SW 1271 (cell line): ENCODE data around the gene USP10.

Experiments
- DNase-seq, 2 experiments: peaks; one replicate each; lab custom pipeline; 2025; lab: John Stamatoyannopoulos, UW

USP10 gene

DNA sequence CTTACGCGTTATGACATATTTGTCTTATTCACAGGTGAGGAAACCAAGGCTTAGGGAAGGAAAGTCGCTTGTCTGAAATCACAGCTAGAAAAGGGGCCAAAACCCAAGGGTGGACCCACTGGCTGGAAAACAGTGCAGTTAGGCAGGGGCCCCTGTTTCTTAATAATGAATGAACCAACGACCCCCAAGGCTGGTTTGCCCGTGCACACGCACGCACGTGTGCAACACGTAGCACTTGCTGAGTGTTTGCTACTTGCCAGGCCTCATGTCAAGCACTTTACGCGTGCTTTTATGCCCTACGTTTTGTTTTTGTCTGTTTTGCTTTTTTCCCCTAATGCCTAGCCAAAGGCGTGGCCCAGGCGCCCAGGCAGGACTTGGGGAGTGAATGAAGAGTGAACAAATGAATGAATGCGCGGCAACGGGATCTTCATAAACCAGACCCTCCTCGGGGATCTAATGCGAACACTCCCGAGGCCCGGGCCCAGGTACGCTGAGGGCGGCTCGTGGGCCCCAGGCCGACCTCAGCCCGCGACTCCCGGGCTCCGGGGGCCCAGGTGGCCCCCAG lies 571 bp upstream of the USP10 start:
- DNase-seq = no peak

DNA sequence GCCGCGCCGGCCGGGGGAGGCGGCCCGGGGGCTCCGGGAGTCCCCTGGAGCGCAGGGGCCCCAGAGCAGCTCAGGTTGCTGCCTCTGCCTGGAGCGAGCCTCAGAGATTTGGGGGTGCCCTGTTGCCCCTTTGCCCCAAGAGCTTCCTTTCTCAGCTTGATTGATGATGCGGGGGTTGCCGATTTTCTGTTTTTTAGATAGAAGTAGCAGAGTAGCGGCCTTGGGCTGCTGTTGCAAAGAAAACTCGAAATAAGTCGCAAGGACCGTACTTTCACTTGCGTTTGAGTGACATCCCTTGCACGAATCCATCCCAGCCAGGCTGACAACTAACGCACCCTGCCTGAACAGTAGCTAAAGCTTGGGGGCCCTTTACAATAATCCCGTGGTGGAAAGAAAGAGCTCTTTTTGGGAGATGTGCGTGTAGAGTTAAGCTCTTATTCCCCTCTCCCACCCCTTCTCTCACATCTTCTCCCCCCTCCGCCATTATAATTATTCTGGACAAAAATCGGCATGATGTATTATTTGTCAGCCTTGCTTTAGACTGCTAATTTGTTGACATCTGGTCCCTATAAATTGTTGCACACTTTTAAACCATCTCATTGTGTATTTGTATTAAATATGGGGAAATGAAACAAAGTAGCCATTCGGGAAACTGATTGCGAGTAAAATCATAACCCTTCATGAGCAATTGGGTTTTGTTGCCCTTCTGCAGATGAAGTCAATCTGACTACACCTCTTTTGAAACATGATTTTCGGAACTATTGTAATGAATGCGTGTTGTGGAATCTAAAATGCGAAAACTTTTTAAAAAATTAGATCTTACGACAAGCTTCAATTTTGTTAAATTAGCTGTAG lies 873 bp downstream of the USP10 start:
- peak in 1 of 2 experiments; percentile 17 for DNase-seq

DNA sequence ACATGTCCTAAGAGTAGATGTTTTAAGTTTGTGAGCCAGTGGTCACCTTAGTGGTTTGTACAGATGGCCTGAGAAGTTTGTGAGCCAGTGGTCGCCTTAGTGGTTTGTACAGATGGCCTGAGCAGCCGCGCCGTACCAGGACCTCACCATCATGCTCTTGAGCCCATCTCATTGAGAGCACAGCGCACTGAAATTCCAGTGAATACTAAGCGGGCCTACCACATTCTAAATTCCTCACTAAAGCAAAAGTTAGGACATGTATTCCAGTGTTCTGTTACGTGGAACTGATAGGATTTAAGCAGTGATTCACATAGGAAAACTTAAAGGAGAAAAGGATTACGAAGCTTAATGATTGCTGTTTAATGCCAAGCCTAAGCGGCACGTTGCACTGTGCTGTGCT lies 3.9 kb downstream of the USP10 start:
- no peak for DNase-seq

DNA sequence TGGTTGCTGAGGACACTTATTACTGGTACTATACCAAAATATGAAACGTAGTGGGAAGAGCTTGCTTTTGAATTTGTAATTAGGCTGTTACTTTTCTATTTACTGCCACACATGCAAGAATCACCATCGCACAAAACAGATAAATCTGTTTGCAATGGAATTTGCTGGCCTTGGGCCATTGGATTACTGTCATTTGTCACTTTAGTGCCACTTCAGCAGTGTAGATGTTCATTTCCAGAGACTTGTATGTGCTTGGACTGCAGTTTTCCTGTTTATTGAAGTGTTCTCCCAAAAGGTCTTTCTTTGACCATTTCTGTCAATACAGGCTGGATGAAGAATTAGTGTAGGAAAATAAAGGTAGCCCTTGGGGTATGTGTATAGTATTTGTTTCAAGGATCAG lies 4.5 kb downstream of the USP10 start:
- no peak for DNase-seq

- DNase-seq = no peak
Measured at GRCh38 chr16:84706856-84707255, 7.1 kb downstream of the USP10 start.

- DNase-seq = no peak
Measured at GRCh38 chr16:84709609-84710008, 9.8 kb downstream of the USP10 start.

- DNase-seq = no peak
Measured at GRCh38 chr16:84710686-84711085, 10.9 kb downstream of the USP10 start.

GRCh38 chr16:84712138-84712671 lies 12.4 kb downstream of the USP10 start:
- no peak for DNase-seq

GRCh38 chr16:84712801-84713775 lies 13.3 kb downstream of the USP10 start:
- DNase-seq = no peak

DNA sequence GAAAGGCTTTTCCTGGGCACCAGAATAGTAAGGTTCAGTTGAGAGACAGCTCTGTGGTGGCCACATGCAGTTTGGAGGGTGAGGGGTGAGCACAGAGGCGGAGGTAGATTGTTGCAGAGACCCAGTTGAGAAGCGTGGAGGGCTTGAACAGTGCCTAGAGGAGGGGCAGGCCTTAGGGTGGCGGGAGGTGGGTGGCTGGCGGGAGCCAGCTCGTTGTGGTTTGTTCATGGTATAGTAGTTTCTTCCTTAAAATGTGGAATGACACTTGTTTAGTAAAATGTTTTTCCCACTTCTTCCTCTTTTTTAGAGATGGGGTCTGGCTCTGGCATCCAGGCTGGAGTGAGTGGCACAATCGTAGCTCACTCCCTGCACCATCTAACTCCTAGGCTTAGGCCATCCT lies 14.2 kb downstream of the USP10 start:
- no peak for DNase-seq

DNA sequence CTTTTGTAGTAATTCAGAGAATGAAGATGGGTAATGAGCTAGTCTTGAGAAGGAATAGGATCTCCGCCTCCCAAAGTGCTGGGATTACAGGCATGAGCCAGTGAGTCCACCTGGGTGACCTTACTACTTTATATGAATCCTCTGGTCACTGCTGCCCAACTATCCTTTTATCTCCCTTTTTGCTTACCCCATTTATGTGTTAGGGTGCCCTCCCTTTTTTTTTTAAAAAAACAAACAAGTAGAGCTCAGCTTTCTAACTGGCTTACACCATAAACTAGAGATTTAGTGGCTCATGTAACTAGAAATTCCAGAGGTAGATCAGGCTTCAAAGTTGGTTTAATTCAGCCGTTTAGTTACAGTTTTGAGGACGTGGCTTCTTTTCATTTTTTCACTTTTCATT lies 15.6 kb downstream of the USP10 start:
- no peak for DNase-seq

- DNase-seq = no peak
Measured at GRCh38 chr16:84715854-84716253, 16.1 kb downstream of the USP10 start.

DNA sequence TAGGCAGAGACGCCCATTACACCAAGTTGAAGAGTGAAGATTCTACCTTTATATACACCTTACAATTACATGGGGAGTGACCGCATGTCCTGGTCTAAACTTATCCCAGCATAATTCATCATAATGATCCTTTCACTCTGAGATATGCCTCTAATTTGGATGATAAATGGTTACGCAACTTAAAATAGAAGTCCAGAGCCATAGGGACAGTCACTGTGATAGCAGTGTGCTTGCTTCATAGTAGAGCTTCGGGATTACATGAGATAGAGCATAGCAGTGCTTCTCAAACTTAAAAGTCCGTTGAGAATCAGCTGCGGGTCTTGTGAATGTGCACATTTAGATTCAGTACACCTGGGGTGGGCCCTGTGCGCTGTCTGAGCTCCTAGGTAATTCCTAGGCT lies 16.9 kb downstream of the USP10 start:
- no peak for DNase-seq

GRCh38 chr16:84717484-84717883 lies 17.7 kb downstream of the USP10 start:
- DNase-seq = no peak

DNA sequence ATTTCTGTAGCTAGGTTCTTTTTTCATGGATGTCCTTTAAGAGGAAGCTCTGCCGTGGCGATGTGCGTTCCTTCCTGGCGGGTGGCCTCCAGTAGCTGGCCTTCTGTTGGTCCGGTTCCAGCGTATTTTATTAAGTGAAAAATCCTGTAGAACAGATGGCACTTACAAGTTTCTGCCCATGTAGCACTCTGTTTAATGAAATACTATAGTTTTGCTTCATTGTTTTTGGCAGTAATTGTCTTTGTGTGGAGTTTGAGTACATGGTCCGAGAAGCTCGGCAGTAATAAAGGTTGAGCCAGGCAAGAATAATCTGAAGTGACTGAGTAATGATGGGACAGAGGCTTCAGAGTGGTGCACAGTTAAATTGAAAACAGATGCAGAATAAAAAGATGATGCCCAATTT lies 20.4 kb downstream of the USP10 start:
- no peak for DNase-seq

DNA sequence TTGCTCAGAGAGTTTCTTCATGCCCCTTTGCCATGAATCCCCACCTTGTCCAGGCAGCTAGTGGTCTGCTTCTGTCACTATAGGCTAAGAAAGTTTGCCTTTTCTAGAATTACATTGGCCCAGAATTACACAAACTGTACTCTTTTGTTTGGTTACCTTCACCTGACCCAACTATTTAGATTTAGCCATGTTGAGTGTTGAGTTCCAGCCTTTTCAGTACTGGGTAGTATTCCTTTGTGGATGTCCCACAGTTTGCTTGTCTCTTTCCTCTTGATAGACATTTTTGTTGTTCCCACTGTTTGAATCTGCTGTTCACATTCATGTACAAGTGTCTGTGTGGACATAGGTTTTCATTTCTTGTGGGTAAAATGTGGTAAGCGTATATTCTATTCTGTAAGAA lies 22.3 kb downstream of the USP10 start:
- no peak for DNase-seq

GRCh38 chr16:84723906-84724305 lies 24.1 kb downstream of the USP10 start:
- no peak for DNase-seq

DNA sequence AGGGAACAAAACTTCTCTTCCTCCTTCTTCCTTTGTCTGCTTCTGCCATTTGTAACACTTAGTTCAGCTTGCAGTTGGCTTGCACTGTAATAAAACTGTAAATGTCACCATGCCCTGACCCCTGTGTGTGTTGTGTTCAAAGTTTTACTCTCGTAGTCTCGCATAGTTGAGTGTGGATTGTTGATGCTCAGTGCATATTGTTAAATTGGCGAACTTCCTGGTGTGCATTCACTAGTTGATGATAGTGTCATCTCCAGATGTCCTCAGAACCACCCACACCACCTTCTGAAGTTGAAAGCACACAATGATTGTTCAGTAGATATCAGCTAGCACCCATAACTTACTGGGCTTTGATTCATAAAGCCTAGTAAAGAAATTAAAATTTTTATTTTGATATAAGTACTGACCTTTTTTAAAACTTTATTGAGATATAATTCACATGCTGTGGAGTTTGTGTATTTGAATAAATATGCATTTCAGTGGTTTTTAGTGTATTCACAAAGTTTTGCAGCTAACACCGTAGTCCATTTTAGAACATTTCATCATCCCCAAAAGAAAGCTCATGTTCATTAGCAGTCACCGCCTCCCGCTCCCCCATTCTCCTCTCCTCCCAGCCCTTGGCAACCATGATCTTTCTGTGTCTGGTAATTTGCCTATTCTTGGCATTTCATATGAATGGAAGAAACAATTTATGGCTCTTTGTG lies 25.0 kb downstream of the USP10 start:
- no peak for DNase-seq

DNA sequence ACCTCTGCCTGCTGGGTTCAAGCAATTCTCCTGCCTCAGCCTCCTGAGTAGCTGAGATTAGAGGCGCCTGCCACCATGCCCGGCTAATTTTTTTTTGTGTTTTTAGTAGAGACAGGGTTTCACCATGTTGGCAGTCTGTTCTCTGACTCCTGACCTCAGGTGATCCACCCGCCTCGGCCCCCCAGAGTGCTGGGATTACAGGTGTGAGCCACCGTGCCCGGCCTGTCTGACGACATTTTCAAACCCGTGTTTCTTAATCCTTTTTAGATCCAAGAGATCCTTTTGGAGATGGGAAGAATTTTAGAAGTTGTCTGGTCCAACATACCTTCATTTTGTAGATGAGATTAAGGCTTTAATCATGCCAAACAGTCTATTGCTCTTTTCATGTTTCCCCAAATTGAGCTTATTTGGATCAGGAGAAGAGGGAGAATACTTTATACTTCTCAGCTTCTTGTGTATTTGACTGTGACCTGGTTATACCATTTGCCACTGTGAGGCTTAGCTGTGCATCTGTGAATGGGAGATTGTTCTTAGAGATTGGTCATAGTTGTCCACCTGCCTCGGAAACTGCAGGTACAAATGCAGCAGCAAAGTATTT lies 25.8 kb downstream of the USP10 start:
- no peak for DNase-seq

GRCh38 chr16:84726079-84726668 lies 26.4 kb downstream of the USP10 start:
- peak; percentile 34 to 84 for DNase-seq
